Placental epithelial cell (primary cell): ENCODE measurements around the gene ADCYAP1R1. TPM values are rescaled to one million over a fixed set of nuclear protein-coding genes. Genes with fewer than 3 reads are reported as not detected.

ENCODE experiments used
- small RNA-seq: library from RNA; depleted of rRNA; stranded (forward); fragments of <200 nt; gene quantifications from one replicate; pipeline ENCODE3, GENCODE V24; 2012
- total RNA-seq: library from RNA; depleted of rRNA; stranded (reverse); fragments of >200 nt; gene quantifications from 2 replicates; pipeline ENCODE4 v1.2.3, GENCODE V29; 2012

The ADCYAP1R1 gene
- total RNA-seq = not detected in 2 replicates

GRCh38 chr7:31051598-31052486, at the start of gene ADCYAP1R1:
Gene ADCYAP1R1 (plus strand): TSS chr7:31052308. CDS start chr7:31063265, 10,957 bp downstream.

Small RNA genes within 50 kb of the gene (small RNA-seq; reads per million reads assigned to genes)
- gene AC006466.1 = not detected

Other genes starting within 250 kb of the ADCYAP1R1 start
- 0.39 and 1.5 TPM in 2 replicates for gene AQP1, start 140.5 kb upstream of the ADCYAP1R1 start, total RNA-seq
- gene GHRHR, start 88.4 kb upstream of the ADCYAP1R1 start, total RNA-seq = 2.0 TPM in 1 of 2 replicates, not detected in the other